ENCODE measurements around the gene HNRNPAB.
"Not testable (repeated sequence)": the region's sequence is repeated elsewhere in the genome, so short reads cannot be mapped to it uniquely, and the experiment has no call there.

HNRNPAB gene

GRCh38 chr5:178239626-178240301 is 35.4 kb downstream of the HNRNPAB start:
- H3K9me3 ChIP-seq (ENCODE audit: insufficient read depth, low read depth, low read length); H3K79me1 ChIP-seq (ENCODE audit: low read length); H2BK12ac ChIP-seq (ENCODE audit: low read length); H3K18ac ChIP-seq (ENCODE audit: low read length); H2AFZ ChIP-seq (ENCODE audit: insufficient read depth, low read length, poor library complexity); H3K4me3 ChIP-seq (ENCODE audit: low read depth, low read length); H2BK120ac ChIP-seq (ENCODE audit: insufficient read depth, low read length, poor library complexity); H3K4ac ChIP-seq (ENCODE audit: low read depth, low read length); H3K9ac ChIP-seq (ENCODE audit: low read length); H3K27ac ChIP-seq (ENCODE audit: low read depth, low read length); DNase-seq; H3K4me2 ChIP-seq (ENCODE audit: low read length); H2AK5ac ChIP-seq (ENCODE audit: low read length); H3K36me3 ChIP-seq (ENCODE audit: control insufficient read depth in 1 of 2, insufficient read depth in 2 of 2, low read length in 2 of 2); H3K23ac ChIP-seq (ENCODE audit: low read length); H3K27me3 ChIP-seq (ENCODE audit: insufficient read depth, low read length); H3K4me1 ChIP-seq (ENCODE audit: control insufficient read depth in 1 of 2, insufficient read depth in 2 of 2, low read length in 2 of 2); H2BK5ac ChIP-seq (ENCODE audit: low read depth, low read length, poor library complexity); H3K14ac ChIP-seq (ENCODE audit: low read length); H3K79me2 ChIP-seq (ENCODE audit: control insufficient read depth, insufficient read depth, low read length, poor library complexity); H4K12ac ChIP-seq (ENCODE audit: low read depth, low read length); H4K91ac ChIP-seq (ENCODE audit: low read depth, low read length); H4K8ac ChIP-seq (ENCODE audit: low read depth, low read length): not testable (repeated sequence)
- WGBS (ENCODE audit: extremely low coverage, insufficient coverage, insufficient read length) = no CpG with 5 or more reads among the region's 16 CpGs

GRCh38 chr5:178240341-178240741 is 36.0 kb downstream of the HNRNPAB start:
- Histone ChIP-seq H2AK5ac (ENCODE audit: low read length) (no peak overlapping the region), H3K23ac (ENCODE audit: low read length) (no peak overlapping the region), H3K9me3 (ENCODE audit: insufficient read depth, low read depth, low read length) (peaks cover 2% of the 10 kb centered on the region), H3K4me2 (ENCODE audit: low read length) (no peak overlapping the region), H3K4me3 (ENCODE audit: low read depth, low read length) (no peak overlapping the region), H2BK120ac (ENCODE audit: insufficient read depth, low read length, poor library complexity) (no peak overlapping the region), H3K9ac (ENCODE audit: low read length) (no peak overlapping the region), H4K8ac (ENCODE audit: low read depth, low read length) (no peak overlapping the region), H4K91ac (ENCODE audit: low read depth, low read length) (no peak overlapping the region), H2BK12ac (ENCODE audit: low read length) (no peak overlapping the region), H3K79me1 (ENCODE audit: low read length) (no peaks in the 10 kb centered on the region), H2AFZ (ENCODE audit: insufficient read depth, low read length, poor library complexity) (no peak overlapping the region), H4K12ac (ENCODE audit: low read depth, low read length) (no peak overlapping the region), H3K4ac (ENCODE audit: low read depth, low read length) (no peak overlapping the region), H3K27me3 (ENCODE audit: insufficient read depth, low read length) (no peaks in the 10 kb centered on the region), H3K4me1 (ENCODE audit: control insufficient read depth in 1 of 2, insufficient read depth in 2 of 2, low read length in 2 of 2) (no peaks in the 10 kb centered on the region), H2BK5ac (ENCODE audit: low read depth, low read length, poor library complexity) (no peak overlapping the region), H3K14ac (ENCODE audit: low read length) (no peak overlapping the region), H3K79me2 (ENCODE audit: control insufficient read depth, insufficient read depth, low read length, poor library complexity) (no peaks in the 10 kb centered on the region), H3K36me3 (ENCODE audit: control insufficient read depth in 1 of 2, insufficient read depth in 2 of 2, low read length in 2 of 2) (no peaks in the 10 kb centered on the region), H3K27ac (ENCODE audit: low read depth, low read length) (no peak overlapping the region), H3K18ac (ENCODE audit: low read length) (no peak overlapping the region)
- WGBS (ENCODE audit: extremely low coverage, insufficient coverage, insufficient read length) = no CpG with 5 or more reads among the region's 19 CpGs
- DNase-seq = no peak

GRCh38 chr5:178240766-178241165 is 36.4 kb downstream of the HNRNPAB start:
- no peak overlapping the region for H3K4me2 ChIP-seq (ENCODE audit: low read length)
- H3K79me1 ChIP-seq (ENCODE audit: low read length) = no peaks in the 10 kb centered on the region
- no peak overlapping the region for H4K91ac ChIP-seq (ENCODE audit: low read depth, low read length)
- H3K4me1 ChIP-seq (ENCODE audit: control insufficient read depth in 1 of 2, insufficient read depth in 2 of 2, low read length in 2 of 2) = no peaks in the 10 kb centered on the region
- H3K27ac ChIP-seq (ENCODE audit: low read depth, low read length) = no peak overlapping the region
- no peak overlapping the region for H4K12ac ChIP-seq (ENCODE audit: low read depth, low read length)
- no peak overlapping the region for H2BK5ac ChIP-seq (ENCODE audit: low read depth, low read length, poor library complexity)
- peaks cover 2% of the 10 kb centered on the region for H3K9me3 ChIP-seq (ENCODE audit: insufficient read depth, low read depth, low read length)
- no peak overlapping the region for H3K9ac ChIP-seq (ENCODE audit: low read length)
- no peak overlapping the region for H3K14ac ChIP-seq (ENCODE audit: low read length)
- H2AFZ ChIP-seq (ENCODE audit: insufficient read depth, low read length, poor library complexity) = no peak overlapping the region
- no peaks in the 10 kb centered on the region for H3K36me3 ChIP-seq (ENCODE audit: control insufficient read depth in 1 of 2, insufficient read depth in 2 of 2, low read length in 2 of 2)
- no peak for DNase-seq
- H2AK5ac ChIP-seq (ENCODE audit: low read length) = no peak overlapping the region
- no peak overlapping the region for H3K23ac ChIP-seq (ENCODE audit: low read length)
- no peak overlapping the region for H2BK120ac ChIP-seq (ENCODE audit: insufficient read depth, low read length, poor library complexity)
- H3K79me2 ChIP-seq (ENCODE audit: control insufficient read depth, insufficient read depth, low read length, poor library complexity) = no peaks in the 10 kb centered on the region
- no peak overlapping the region for H4K8ac ChIP-seq (ENCODE audit: low read depth, low read length)
- no peak overlapping the region for H2BK12ac ChIP-seq (ENCODE audit: low read length)
- H3K27me3 ChIP-seq (ENCODE audit: insufficient read depth, low read length) = no peaks in the 10 kb centered on the region
- H3K4me3 ChIP-seq (ENCODE audit: low read depth, low read length) = no peak overlapping the region
- no CpG with 5 or more reads among the region's 9 CpGs for WGBS (ENCODE audit: extremely low coverage, insufficient coverage, insufficient read length)
- H3K4ac ChIP-seq (ENCODE audit: low read depth, low read length) = no peak overlapping the region
- H3K18ac ChIP-seq (ENCODE audit: low read length) = no peak overlapping the region

DNA sequence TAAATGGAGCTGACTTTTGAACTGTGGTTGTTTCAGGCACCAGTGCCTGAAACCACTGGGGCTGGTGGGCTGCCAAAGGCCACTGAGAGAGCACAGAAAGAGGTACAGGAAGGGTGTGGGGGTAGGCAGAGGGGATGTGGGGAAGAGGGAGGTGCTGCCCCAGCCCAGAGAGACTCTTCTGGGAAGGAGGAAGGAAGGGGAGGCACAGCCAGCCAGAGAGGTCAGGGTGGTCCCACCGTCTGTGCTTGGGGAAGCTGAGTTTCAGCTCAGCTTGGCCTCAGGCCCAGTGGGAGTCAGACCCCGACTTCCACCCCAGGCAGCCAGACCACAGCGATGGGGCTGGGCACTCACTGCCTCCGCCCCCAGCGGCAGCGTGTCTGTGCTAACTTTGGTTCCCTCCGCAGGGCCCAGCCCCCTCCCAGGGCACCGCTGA is 36.9 kb downstream of the HNRNPAB start:
- H3K36me3 ChIP-seq (ENCODE audit: control insufficient read depth in 1 of 2, insufficient read depth in 2 of 2, low read length in 2 of 2) = no peaks in the 10 kb centered on the region
- no peak overlapping the region for H3K23ac ChIP-seq (ENCODE audit: low read length)
- no peak overlapping the region for H2BK120ac ChIP-seq (ENCODE audit: insufficient read depth, low read length, poor library complexity)
- no peak overlapping the region for H2BK5ac ChIP-seq (ENCODE audit: low read depth, low read length, poor library complexity)
- H4K12ac ChIP-seq (ENCODE audit: low read depth, low read length) = no peak overlapping the region
- H3K4ac ChIP-seq (ENCODE audit: low read depth, low read length) = no peak overlapping the region
- no peak overlapping the region for H3K4me3 ChIP-seq (ENCODE audit: low read depth, low read length)
- H4K8ac ChIP-seq (ENCODE audit: low read depth, low read length) = no peak overlapping the region
- WGBS (ENCODE audit: extremely low coverage, insufficient coverage, insufficient read length) = no CpG with 5 or more reads among the region's 8 CpGs
- no peaks in the 10 kb centered on the region for H3K27me3 ChIP-seq (ENCODE audit: insufficient read depth, low read length)
- no peak overlapping the region for H3K18ac ChIP-seq (ENCODE audit: low read length)
- no peaks in the 10 kb centered on the region for H3K79me2 ChIP-seq (ENCODE audit: control insufficient read depth, insufficient read depth, low read length, poor library complexity)
- H3K4me2 ChIP-seq (ENCODE audit: low read length) = no peak overlapping the region
- H3K4me1 ChIP-seq (ENCODE audit: control insufficient read depth in 1 of 2, insufficient read depth in 2 of 2, low read length in 2 of 2) = no peaks in the 10 kb centered on the region
- H3K14ac ChIP-seq (ENCODE audit: low read length) = no peak overlapping the region
- no peak for DNase-seq
- no peak overlapping the region for H2AK5ac ChIP-seq (ENCODE audit: low read length)
- no peaks in the 10 kb centered on the region for H3K79me1 ChIP-seq (ENCODE audit: low read length)
- peaks cover 2% of the 10 kb centered on the region for H3K9me3 ChIP-seq (ENCODE audit: insufficient read depth, low read depth, low read length)
- no peak overlapping the region for H2BK12ac ChIP-seq (ENCODE audit: low read length)
- no peak overlapping the region for H4K91ac ChIP-seq (ENCODE audit: low read depth, low read length)
- no peak overlapping the region for H2AFZ ChIP-seq (ENCODE audit: insufficient read depth, low read length, poor library complexity)
- H3K9ac ChIP-seq (ENCODE audit: low read length) = no peak overlapping the region
- no peak overlapping the region for H3K27ac ChIP-seq (ENCODE audit: low read depth, low read length)
